ENCODE data around the gene KCNE1.
"Not testable (repeated sequence)": the region's sequence is repeated elsewhere in the genome, so short reads cannot be mapped to it uniquely, and the experiment has no call there.

DNA sequence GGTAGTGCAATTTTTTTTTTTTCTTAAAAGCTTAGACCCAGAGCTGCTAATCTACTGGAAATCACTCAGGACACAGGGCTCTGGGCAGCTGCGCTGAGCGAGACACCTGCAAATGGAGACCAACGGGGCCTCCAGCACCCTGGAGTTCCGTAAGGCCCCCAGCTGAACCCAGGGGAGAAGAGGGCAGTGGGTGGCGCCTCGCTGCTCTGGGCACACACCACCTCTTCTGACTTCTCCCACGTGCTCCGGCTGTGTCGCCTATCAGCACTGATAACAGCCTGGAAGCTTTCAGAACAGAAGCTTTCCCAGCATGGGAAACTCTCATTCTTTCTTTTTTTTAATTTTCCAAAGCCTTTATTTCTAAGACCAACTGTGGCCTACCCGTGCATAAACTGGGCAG is 56.4 kb downstream of the KCNE1 start:
- not testable (repeated sequence) for TF ChIP-seq JUNB (IDR thresholded peaks at IDR 0.05); POLR2A (IDR thresholded peaks at IDR 0.05; ENCODE audit: low read length); ESRRA (IDR thresholded peaks at IDR 0.05; ENCODE audit: borderline replicate concordance, low read length); CBX2 (IDR thresholded peaks at IDR 0.05; ENCODE audit: borderline replicate concordance, low read depth); RCOR1 (IDR thresholded peaks at IDR 0.05; ENCODE audit: low read depth, low read length); EHMT2 (IDR thresholded peaks at IDR 0.05; ENCODE audit: low read depth); HOXA7 (CRISPR knock-in tag; IDR thresholded peaks at IDR 0.05); ZFP36 (IDR thresholded peaks at IDR 0.05; ENCODE audit: borderline replicate concordance, partially characterized antibody)
- TF ChIP-seq, protein P1, sequence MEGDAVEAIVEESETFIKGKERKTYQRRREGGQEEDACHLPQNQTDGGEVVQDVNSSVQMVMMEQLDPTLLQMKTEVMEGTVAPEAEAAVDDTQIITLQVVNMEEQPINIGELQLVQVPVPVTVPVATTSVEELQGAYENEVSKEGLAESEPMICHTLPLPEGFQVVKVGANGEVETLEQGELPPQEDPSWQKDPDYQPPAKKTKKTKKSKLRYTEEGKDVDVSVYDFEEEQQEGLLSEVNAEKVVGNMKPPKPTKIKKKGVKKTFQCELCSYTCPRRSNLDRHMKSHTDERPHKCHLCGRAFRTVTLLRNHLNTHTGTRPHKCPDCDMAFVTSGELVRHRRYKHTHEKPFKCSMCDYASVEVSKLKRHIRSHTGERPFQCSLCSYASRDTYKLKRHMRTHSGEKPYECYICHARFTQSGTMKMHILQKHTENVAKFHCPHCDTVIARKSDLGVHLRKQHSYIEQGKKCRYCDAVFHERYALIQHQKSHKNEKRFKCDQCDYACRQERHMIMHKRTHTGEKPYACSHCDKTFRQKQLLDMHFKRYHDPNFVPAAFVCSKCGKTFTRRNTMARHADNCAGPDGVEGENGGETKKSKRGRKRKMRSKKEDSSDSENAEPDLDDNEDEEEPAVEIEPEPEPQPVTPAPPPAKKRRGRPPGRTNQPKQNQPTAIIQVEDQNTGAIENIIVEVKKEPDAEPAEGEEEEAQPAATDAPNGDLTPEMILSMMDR (IDR thresholded peaks at IDR 0.05), result not testable (repeated sequence)
- TF ChIP-seq, protein P2, sequence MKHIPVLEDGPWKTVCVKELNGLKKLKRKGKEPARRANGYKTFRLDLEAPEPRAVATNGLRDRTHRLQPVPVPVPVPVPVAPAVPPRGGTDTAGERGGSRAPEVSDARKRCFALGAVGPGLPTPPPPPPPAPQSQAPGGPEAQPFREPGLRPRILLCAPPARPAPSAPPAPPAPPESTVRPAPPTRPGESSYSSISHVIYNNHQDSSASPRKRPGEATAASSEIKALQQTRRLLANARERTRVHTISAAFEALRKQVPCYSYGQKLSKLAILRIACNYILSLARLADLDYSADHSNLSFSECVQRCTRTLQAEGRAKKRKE (CRISPR knock-in tag; IDR thresholded peaks at IDR 0.05; ENCODE audit: low read depth), result not testable (repeated sequence)

All from A549 (cell line).